B cell (primary cell): ENCODE results near the gene MBOAT7. TPM values are rescaled to one million over a fixed set of nuclear protein-coding genes. Genes with fewer than 3 reads are reported as not detected.

Source experiments
- ATAC-seq: fragments of 200-7000 bp; cut with Tn5 transposase; one replicate; pipeline ENCODE4 v1.10.0; 2021; ENCODE audit warnings: low read depth, mild to moderate bottlenecking, moderate number of reproducible peaks, moderate library complexity
- CTCF ChIA-PET: fragments of 350-600 bp; sonication (Branson Sonifier 250); formaldehyde crosslinking; loops from one replicate; lab custom pipeline; 2021; ENCODE audit warnings: antibody characterized with exemption, inconsistent platforms; lab: Charles Lee
- POLR2A ChIA-PET: fragments of 350-600 bp; sonication (Branson Sonifier 250); formaldehyde crosslinking; loops from one replicate; lab custom pipeline; 2021; ENCODE audit warnings: antibody characterized with exemption; lab: Charles Lee
- DNase-seq: peaks from one replicate; pipeline ENCODE4 v3.0.0; 2013
- H2AFZ ChIP-seq: 2 replicates; pipeline ENCODE4 v1.6.1; 2012; ENCODE audit warnings: mild to moderate bottlenecking, low read depth, low read length; ENCODE audit not compliant: insufficient read depth, poor library complexity, severe bottlenecking
- H3K27ac ChIP-seq, 2 donors: 1 replicate in 1 of 2; 2 replicates in 1 of 2; pipeline ENCODE4 v1.5.1; 2012 to 2013; ENCODE audit warnings: low read length in 2 of 2, mild to moderate bottlenecking in 2 of 2, moderate library complexity in 1 of 2
- H3K27me3 ChIP-seq, 4 experiments: fragments of 200-600 bp in 1 of 4; sonication (generic) in 1 of 4; replicated peaks in 1 of 4; 1 replicate in 2 of 4; 2 replicates in 2 of 4; pipeline versions ENCODE4 v1.6.1 to v1.7.0; 2013 to 2016; ENCODE audit warnings: low read length in 3 of 4, mild to moderate bottlenecking in 2 of 4, mixed read lengths in 1 of 4, moderate library complexity in 1 of 4; ENCODE audit not compliant: insufficient read depth in 4 of 4, control insufficient read depth in 3 of 4; ENCODE audit errors: control extremely low read depth in 1 of 4
- H3K36me3 ChIP-seq, 2 experiments: replicated peaks in 1 of 2; 1 replicate in 1 of 2; 2 replicates in 1 of 2; pipeline versions ENCODE4 v1.6.1 to v1.7.1; 2013; ENCODE audit warnings: low read length in 1 of 2; ENCODE audit not compliant: insufficient read depth in 2 of 2, control insufficient read depth in 1 of 2; ENCODE audit errors: control extremely low read depth in 1 of 2, extremely low read depth in 1 of 2
- H3K4me1 ChIP-seq, 2 donors: fragments of 200-600 bp in 1 of 2; sonication (generic) in 1 of 2; 1 replicate in 1 of 2; 2 replicates in 1 of 2; pipeline versions ENCODE4 v1.5.1 to v1.6.1; 2013 to 2017; ENCODE audit warnings: low read length in 2 of 2; ENCODE audit not compliant: control insufficient read depth in 2 of 2, insufficient read depth in 2 of 2
- H3K4me2 ChIP-seq: replicated peaks from 2 replicates; pipeline ENCODE3; 2012; ENCODE audit warnings: mild to moderate bottlenecking, low read depth, low read length; ENCODE audit not compliant: poor library complexity, severe bottlenecking
- H3K4me3 ChIP-seq, 5 experiments: fragments of 200-600 bp in 1 of 5; sonication (generic) in 1 of 5; 1 replicate in 3 of 5; 2 replicates in 2 of 5; pipeline versions ENCODE4 v1.5.1 to v1.7.0; 2011 to 2016; ENCODE audit warnings: low read length in 4 of 5, mild to moderate bottlenecking in 4 of 5, low read depth in 2 of 5, control low read depth in 1 of 5, moderate library complexity in 1 of 5; ENCODE audit not compliant: insufficient read depth in 1 of 5; ENCODE audit errors: control extremely low read depth in 1 of 5, extremely low read depth in 1 of 5
- H3K79me2 ChIP-seq: fragments of 200-600 bp; sonication (generic); one replicate; pipeline ENCODE4 v1.6.0; 2016; ENCODE audit warnings: low read length; ENCODE audit not compliant: control insufficient read depth, insufficient read depth
- H3K9ac ChIP-seq: fragments of 200-600 bp; sonication (generic); 2 replicates; pipeline ENCODE4 v1.6.1; 2017; ENCODE audit warnings: mild to moderate bottlenecking, low read length, moderate library complexity
- H3K9me3 ChIP-seq, 3 donors: one replicate each; pipeline versions ENCODE4 v1.6.1 to v1.7.1; 2013; ENCODE audit warnings: low read length in 2 of 3; ENCODE audit not compliant: control insufficient read depth in 2 of 3, insufficient read depth in 1 of 3; ENCODE audit errors: control extremely low read depth in 1 of 3
- H4K20me1 ChIP-seq: 2 replicates; pipeline ENCODE4 v1.6.0; 2012; ENCODE audit warnings: mild to moderate bottlenecking, low read length; ENCODE audit not compliant: insufficient read depth, control insufficient read depth, poor library complexity, severe bottlenecking
- H3K27ac Mint-ChIP-seq: one replicate; pipeline ENCODE4 v1.8.0; 2021; ENCODE audit warnings: mixed read lengths
- H3K27me3 Mint-ChIP-seq: one replicate; pipeline ENCODE4 v1.8.0; 2021; ENCODE audit warnings: mixed read lengths
- H3K4me1 Mint-ChIP-seq: one replicate; pipeline ENCODE4 v1.8.0; 2021; ENCODE audit warnings: mixed read lengths
- H3K4me3 Mint-ChIP-seq: one replicate; pipeline ENCODE4 v1.8.0; 2021; ENCODE audit warnings: mixed read lengths
- H3K9me3 Mint-ChIP-seq: one replicate; pipeline ENCODE4 v1.8.0; 2022; ENCODE audit warnings: mixed read lengths; ENCODE audit not compliant: insufficient read depth
- CTCF ChIP-seq: fragments of 200-600 bp; IDR thresholded peaks from one replicate; pipeline ENCODE4 v1.8.0; 2022; ENCODE audit warnings: antibody characterized with exemption, mild to moderate bottlenecking
- EZH2 ChIP-seq: IDR thresholded peaks from 2 replicates; pipeline ENCODE4 v1.6.1; 2012; ENCODE audit warnings: borderline replicate concordance, low read depth, mild to moderate bottlenecking, moderate library complexity, low read length; ENCODE audit not compliant: insufficient read depth, poor library complexity, severe bottlenecking
- WGBS: methylation state at CpG from one replicate; pipeline ENCODE4 v1.1.5; 2013; ENCODE audit warnings: missing lambda C conversion rate; ENCODE audit not compliant: insufficient coverage; 5-methylcytosine and 5-hydroxymethylcytosine counted together
- intact Hi-C: fragments of 100-400 bp; cut with micrococcal nuclease; formaldehyde crosslinking; loops from one replicate; pipeline ENCODE4 v1.10.0; 2022
- polyA plus RNA-seq: library from polyadenylated mRNA; depleted of rRNA; stranded (reverse); fragments of >200 nt; gene quantifications from 2 replicates; pipeline ENCODE4 v1.2.3, GENCODE V29; 2012
- total RNA-seq, 2 donors: library from RNA; stranded (reverse); fragments of 120-200 nt in 1 of 2; gene quantifications; 1 replicate in 1 of 2; 2 replicates in 1 of 2; pipeline versions ENCODE4 v1.2.3 to v1.2.4, GENCODE V29; 2013 to 2022

MBOAT7 gene
- total and polyA plus RNA-seq, 2 donors (not counting 1 experiment from before 2014, with no cell fraction given): 22.3 to 34.8 TPM

GRCh38 chr19:54128441-54128725, 61.0 kb downstream of the MBOAT7 start:
- CTCF ChIA-PET: no interaction called here
- Mint-ChIP-seq H3K27me3 (no peaks in the 10 kb centered on the region), H3K27ac (no peak overlapping the region)

More at GRCh38 chr19:54128441-54128725, 61.0 kb downstream of the MBOAT7 start:
- H3K4me1 ChIP-seq: no peaks in the 10 kb centered on the region
- intact Hi-C loops: no loop called here
- H3K4me1 Mint-ChIP-seq: no peaks in the 10 kb centered on the region
- TF ChIP-seq CTCF (no peak), EZH2 (no peak)
- no peaks in the 10 kb centered on the region for H3K27me3 ChIP-seq
- H3K4me2 ChIP-seq: no peak overlapping the region
- H3K4me3 ChIP-seq: no peak overlapping the region
- H3K27ac ChIP-seq: no peak overlapping the region
- ATAC-seq (no peak), DNase-seq (no peak)
- H3K9ac ChIP-seq: no peak overlapping the region
- H3K36me3 ChIP-seq: peaks cover 7 to 54% of the 10 kb centered on the region in 2 experiments
- no peaks in the 10 kb centered on the region for H3K9me3 Mint-ChIP-seq
- H3K79me2 ChIP-seq: no peaks in the 10 kb centered on the region
- H3K9me3 ChIP-seq: no peaks in the 10 kb centered on the region
- no peak overlapping the region for H3K4me3 Mint-ChIP-seq
- H4K20me1 ChIP-seq: no peaks in the 10 kb centered on the region
- POLR2A ChIA-PET: no interaction called here
- WGBS: 92% methylated on average over 18 of the region's 20 CpGs
- no peak overlapping the region for H2AFZ ChIP-seq
